ENCODE results near the gene KRTAP5-5.
"Not testable (repeated sequence)": the region's sequence is repeated elsewhere in the genome, so short reads cannot be mapped to it uniquely, and the experiment has no call there.

KRTAP5-5 gene

DNA sequence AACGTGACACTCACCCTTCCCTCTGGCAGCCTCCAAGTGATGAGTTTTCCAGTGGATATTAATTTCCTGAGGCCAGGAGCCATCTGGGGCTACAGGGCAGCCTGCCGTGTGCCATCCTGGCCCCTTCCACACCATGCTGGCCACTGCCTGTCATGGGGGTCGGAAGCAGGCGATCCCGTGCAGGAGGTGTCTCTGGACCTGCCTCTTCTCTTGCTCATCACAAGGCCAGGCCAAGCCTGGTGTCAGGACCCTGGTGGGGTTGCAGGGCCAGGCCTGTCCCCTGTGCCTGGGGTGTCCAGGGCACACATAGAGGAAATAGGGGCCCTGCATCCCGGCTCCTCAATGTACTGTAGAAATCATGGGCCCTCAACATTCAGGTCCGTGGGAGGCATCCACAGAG lies 24.9 kb upstream of the KRTAP5-5 start:
- H3K4me3 ChIP-seq (ENCODE audit: low read depth, low read length): no peak overlapping the region
- no peak for DNase-seq (ENCODE audit: low read depth)

DNA sequence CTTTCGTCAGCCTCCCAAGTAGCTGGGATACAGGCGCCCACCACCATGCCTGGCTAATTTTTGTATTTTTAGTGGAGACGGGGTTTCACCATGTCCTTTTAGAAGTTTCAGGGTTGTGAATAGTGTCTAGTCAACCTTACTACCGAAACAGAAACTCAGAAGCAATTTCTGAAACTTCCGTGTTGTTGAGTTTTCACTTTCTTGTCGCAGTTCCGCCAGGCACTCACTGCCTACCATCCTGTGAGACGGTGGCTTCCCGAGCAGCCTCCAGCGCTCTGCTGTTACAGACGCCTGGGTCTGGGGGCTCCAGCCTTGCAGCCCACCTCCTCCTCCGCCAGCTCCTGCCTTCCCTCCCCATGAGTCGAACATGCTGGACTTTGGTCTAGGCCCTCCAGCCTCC lies 23.7 kb upstream of the KRTAP5-5 start:
- not testable (repeated sequence) for H3K4me3 ChIP-seq (ENCODE audit: low read depth, low read length); DNase-seq (ENCODE audit: low read depth)

DNA sequence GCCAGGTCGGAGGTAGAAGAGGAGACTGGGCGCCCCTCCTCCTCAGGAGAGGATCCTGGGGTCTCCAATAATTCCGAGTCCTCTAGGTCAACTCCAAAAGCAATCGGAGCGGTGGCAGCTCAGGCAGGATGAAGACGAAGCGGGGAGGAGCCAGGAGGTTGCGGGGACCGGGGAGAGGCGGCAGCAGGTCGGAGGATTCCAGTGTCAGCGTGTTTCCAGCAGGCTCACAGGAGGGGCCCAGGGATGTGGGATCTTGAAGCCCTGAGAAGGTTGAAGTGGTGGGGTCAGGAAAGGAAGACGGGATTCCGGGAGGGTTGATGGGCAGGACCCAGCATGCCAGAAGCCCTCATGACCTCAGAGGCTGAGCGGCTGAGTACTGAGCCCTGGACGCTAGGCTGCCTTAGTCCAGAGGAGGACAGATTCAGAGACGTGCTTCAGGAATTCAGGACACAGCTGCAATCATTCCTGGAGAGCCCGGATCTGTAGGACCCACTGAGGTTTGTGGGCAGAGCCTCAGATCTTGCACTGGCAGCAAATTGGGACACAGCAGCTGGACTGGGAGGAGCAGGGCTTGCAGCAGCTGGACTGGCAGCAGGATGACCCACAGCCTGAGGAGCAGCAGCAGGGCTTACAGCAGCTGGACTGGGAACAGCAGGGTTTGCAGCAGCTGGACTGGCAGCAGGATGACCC lies 22.3 kb upstream of the KRTAP5-5 start:
- H3K4me3 ChIP-seq (ENCODE audit: low read depth, low read length); DNase-seq (ENCODE audit: low read depth): not testable (repeated sequence)

DNA sequence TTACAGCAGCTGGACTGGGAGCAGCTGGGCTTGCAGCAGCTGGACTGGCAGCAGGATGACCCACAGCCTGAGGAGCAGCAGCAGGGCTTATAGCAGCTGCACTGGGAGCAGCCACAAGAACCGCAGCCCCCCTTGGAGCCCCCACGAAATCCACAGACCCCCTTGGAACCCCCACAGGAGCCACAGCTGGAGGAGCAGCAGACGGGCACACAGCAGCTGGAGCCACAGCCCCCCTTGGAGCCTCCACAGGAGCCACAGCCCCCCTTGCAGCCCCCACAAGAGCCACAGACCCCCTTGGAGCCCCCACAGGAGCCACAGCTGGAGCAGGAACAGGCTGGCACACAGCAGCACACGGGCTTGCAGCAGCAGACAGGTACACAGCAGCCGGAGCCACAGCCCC lies 21.7 kb upstream of the KRTAP5-5 start:
- H3K4me3 ChIP-seq (ENCODE audit: low read depth, low read length); DNase-seq (ENCODE audit: low read depth): not testable (repeated sequence)

DNA sequence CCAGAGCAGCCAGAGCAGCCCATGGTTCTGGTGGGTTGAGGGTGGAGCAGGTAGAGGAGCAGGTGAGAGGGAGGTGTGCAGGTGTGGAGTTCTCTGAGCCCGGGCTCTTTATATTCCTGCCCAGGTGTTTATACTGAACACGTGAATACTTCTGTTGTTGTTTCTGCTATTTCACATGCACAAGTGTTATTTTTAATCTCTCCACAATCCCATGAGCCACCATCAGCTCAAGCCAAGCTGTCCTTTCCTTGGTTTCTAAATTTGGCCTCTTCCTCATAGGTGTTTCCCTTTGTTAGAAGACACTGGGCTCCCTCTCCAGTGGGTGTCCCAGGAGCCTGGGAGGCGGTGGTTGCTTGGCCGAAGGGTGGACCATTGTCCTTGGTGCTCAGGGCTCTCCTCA lies 21.2 kb upstream of the KRTAP5-5 start, which contains the start of gene KRTAP5-3:
KRTAP5-3 (minus strand) TSS at position 101 of the 400 bp plus-strand sequence; CDS start at position 23, 78 bp downstream.
- no peak for DNase-seq (ENCODE audit: low read depth)
- H3K4me3 ChIP-seq (ENCODE audit: low read depth, low read length): no peak within 1 kb of the TSS

DNA sequence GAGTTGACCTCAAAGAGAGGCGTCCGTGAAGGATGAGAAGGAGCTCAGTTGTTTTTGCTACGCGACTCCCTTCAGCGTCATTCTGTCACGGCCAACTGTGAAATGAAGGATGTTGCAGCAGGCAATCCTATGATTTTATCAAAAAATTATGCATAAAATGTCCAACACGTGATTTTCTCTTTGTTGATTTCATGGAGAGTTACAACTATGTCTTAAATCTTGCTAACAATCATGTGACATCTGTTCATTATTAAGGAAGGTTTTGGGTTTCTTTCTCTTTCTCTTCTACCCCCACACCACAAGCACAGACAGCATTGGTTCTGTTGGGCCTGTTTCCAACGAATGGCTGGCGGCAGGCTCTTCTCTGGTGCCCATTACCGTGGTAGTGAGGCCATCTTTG lies 11.3 kb upstream of the KRTAP5-5 start:
- H3K4me3 ChIP-seq (ENCODE audit: low read depth, low read length): no peak overlapping the region
- DNase-seq (ENCODE audit: low read depth): no peak

DNA sequence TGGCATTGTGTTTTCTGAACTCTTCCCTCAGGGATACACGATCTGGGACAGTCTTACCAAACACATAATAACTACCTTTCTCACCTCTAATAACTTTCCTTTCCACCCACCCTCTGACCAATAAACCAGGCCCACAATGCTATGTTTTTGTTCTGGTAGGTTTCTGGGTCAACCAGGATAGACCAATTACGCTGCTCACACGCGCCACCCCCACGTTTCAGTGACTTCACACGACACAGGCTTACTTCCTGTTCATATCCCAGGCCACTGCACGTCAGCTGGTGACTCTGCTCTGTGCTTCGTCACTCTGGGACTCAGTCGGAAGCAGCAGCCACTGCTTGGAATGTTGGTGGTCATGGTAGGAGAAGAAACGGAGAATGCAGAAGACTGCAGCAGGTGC lies 10.1 kb upstream of the KRTAP5-5 start:
- no peak for DNase-seq (ENCODE audit: low read depth)

DNA sequence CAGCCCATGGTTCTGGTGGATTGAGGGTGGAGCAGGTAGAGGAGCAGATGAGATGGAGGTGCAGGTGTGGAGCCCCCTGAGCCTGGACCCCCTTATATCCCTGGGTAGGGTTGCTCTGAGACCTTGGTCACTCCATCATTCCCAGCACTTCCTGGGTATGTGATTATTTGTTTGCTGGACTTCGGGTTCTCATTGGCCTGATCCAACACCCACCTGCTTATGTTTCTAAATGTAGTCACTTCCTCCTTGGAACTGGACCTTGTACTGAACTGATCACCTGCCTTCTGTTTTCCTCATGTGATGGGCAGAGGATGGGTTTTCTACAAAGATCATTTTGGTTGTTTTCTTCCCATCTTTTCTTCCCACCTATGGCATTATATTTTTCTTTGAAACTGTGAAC lies 7.5 kb upstream of the KRTAP5-5 start, which contains the start of gene KRTAP5-4:
KRTAP5-4 (minus strand) TSS at position 53 of the 400 bp plus-strand sequence; CDS start at position 8, 45 bp downstream.
- no peak within 1 kb of the TSS for H3K4me3 ChIP-seq (ENCODE audit: low read depth, low read length)
- no peak for DNase-seq (ENCODE audit: low read depth)

More for the DNA sequence above, 10.1 kb upstream of the KRTAP5-5 start:
- no peak overlapping the region for H3K4me3 ChIP-seq (ENCODE audit: low read depth, low read length)

DNA sequence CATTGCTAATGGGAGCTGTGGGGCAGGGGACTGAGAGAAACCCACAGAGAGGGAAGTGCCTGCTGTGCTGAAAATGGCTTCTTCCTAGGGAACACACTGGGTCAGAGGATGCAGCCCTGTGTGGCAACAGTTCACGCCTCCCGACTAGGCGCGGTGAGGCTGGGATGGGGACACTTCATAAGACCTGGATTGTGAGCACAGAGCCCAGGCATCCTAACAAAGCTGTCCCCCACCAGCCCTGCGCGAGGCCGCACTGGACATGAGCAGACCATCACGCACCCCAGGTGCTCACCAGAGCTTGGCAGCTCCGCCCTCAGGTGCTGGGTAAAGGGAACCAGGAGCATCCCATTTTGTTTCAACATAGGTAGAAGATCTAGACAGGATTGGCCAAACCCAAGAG lies 5.9 kb upstream of the KRTAP5-5 start:
- no peak overlapping the region for H3K4me3 ChIP-seq (ENCODE audit: low read depth, low read length)
- DNase-seq (ENCODE audit: low read depth): no peak

DNA sequence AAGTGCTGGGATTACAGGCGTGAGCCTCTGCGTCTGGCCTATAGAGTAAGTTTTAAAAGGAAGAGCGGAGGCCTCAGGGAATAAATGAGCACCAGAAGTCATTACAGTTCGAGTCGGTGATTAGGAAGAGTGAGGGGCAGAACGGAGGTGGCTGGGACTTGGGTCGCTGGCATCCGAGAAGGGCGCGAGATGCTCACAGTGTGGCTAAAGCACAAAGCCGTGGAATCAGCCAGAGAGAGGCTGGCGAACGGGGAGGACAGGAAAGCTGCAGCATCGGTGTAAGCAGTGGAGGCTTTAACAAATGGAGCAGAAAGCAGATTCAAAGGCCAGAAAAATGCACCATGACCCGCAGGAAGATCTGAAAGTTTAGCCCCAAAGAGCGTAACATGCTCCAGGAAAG lies 5.0 kb upstream of the KRTAP5-5 start:
- no peak overlapping the region for H3K4me3 ChIP-seq (ENCODE audit: low read depth, low read length)
- no peak for DNase-seq (ENCODE audit: low read depth)

DNA sequence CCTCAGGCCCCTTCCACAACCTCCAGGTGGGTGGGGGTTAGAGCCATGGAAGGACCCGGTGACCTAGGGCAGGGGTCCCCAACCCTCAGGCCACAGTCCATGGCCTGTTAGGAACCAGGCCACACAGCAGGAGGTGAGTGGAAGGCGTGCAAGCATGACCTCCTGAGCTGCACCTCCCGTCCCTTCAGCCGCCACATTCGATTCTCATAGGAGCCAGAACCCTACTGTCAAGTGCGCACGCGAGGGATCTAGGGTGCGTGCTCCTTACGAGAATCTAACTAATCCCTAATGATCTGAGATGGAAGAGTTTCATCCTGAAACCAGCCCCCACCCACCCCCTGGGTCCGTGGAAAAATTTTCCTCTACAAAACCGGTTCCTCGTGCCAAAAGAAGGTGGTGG lies 4.0 kb upstream of the KRTAP5-5 start:
- H3K4me3 ChIP-seq (ENCODE audit: low read depth, low read length): no peak overlapping the region
- no peak for DNase-seq (ENCODE audit: low read depth)

DNA sequence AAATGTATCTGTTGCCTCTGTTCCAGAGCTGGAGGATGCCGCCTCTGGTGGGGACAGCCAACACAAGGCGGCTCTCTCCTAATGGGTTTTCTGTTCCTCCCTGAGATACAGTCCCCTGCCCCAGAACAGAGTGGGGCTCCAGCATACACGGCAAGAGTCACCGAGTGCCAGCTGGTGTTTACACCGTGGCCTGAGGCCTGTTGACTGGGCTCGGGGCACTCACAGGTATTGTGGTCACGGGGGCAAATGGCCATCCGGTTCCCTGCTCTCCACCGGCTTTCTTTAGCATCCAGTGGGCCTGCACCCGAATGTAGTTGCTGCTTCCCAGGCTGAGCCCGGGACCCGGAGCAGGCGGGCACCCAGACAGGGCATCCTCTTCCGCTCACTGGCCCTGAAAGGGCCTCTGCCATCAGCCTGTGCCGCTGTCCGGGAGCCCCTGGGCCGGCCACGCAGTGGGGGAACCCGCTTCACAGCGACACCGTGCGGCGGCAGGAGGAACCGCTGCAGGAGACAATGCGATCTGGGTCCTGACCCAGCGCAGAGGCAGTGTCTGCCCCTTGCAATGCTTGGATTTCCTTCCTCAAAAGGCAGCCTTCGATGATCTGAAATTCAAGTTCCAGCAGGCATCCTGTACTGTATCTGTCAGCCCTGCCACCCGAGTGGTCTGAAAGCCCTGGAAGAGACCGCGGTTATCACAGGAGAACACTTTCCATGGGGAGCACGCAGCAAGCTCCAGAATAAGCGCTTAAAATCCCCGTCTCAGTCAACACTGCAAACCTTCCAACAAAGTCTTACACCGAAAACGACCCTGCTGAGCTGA lies 859 bp upstream of the KRTAP5-5 start:
- H3K4me3 ChIP-seq (ENCODE audit: low read depth, low read length): no peak overlapping the region

DNA sequence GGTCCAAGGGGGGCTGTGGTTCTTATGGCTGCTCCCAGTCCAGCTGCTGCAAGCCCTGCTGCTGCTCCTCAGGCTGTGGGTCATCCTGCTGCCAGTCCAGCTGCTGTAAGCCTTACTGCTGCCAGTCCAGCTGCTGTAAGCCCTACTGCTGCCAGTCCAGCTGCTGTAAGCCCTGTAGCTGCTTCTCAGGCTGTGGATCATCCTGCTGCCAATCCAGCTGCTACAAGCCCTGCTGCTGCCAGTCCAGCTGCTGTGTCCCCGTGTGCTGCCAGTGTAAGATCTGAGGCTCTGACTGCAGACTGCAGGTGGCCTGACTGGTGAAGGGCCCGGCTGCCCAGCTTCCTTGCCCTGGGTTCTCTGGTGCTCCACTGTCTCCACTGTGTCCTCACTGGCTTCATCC lies 696 bp downstream of the KRTAP5-5 start:
- H3K4me3 ChIP-seq (ENCODE audit: low read depth, low read length): no peak overlapping the region
- DNase-seq (ENCODE audit: low read depth): no peak

More for the DNA sequence above, 859 bp upstream of the KRTAP5-5 start:
- no peak for DNase-seq (ENCODE audit: low read depth)

DNA sequence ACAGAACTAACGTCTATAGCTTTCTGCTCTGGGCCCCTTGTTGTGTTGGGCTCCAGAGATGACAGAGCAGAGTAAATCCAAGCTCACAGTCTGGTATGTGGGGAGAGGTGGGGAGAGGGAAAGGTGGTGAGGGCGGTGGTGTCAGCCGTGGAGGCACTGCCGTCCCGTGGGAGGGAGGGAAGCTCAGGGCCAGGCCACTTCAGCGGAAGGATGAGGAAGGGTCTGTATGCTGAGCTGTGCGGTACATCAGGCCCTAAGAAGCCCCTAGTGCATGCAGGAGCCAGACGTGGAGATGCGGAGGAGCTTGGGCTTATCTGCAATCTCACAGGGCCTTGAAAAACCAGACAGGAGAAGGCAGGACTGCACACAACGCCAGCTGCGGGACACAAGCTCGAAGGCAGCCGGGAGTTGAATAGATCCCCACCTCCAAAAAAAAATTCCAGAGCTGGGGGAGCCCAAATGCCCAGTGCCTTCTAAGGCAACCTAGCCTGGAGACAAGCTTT lies 1.5 kb downstream of the KRTAP5-5 start:
- H3K4me3 ChIP-seq (ENCODE audit: low read depth, low read length): no peak overlapping the region
- DNase-seq (ENCODE audit: low read depth): no peak

DNA sequence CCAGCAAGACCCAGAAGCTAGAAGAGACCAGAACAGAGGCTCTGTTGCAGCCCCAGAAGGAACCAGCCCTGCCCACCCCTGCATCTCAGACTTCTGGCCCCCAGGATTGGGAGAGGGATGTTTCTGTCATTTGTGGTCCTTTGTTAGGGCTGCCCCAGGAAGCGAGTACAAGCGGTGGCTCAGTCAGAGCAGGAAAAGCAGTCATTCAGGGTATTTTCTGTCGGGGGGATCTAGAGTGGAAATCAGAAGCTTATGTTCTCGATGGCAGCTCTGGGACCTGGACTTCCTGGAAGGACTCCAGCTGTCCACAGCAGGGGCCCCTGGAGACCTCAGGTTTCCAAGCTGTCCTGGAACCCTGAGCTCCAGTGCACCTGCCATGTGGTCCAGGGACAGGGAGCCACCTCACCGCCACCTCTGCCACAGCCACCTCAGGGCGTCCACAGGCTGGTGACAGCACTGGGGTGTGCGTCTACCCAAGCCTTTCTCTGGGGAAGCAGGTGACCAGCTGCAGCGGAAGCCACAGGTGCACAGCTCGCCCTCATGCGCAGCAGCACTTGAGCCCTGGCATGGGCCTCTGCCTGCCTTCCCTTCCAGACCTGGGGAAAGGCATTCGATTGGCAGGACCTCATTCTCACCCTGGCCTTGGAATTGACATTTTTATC lies 2.6 kb downstream of the KRTAP5-5 start:
- no peak overlapping the region for H3K4me3 ChIP-seq (ENCODE audit: low read depth, low read length)
- DNase-seq (ENCODE audit: low read depth): no peak

DNA sequence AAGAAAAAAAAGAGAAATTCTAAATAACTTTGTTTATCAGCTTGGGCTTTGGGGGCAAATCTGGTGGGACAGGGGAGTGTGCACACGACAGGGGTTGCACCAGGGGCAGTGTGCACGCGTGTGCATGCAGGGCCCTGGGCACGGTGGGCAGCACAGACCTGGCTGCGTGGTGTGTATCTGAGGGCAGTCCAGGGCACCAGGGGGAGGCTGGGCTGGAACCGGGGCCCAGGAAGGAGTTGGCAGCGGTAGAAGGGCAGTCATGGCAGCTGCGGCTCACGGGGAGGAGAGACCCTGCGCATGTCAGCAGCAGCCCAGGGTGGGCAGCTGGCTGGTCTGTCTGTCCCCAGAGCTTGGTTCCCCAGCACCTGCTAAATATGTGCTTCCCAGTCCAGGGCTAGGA lies 4.3 kb downstream of the KRTAP5-5 start:
- no peak overlapping the region for H3K4me3 ChIP-seq (ENCODE audit: low read depth, low read length)
- no peak for DNase-seq (ENCODE audit: low read depth)

DNA sequence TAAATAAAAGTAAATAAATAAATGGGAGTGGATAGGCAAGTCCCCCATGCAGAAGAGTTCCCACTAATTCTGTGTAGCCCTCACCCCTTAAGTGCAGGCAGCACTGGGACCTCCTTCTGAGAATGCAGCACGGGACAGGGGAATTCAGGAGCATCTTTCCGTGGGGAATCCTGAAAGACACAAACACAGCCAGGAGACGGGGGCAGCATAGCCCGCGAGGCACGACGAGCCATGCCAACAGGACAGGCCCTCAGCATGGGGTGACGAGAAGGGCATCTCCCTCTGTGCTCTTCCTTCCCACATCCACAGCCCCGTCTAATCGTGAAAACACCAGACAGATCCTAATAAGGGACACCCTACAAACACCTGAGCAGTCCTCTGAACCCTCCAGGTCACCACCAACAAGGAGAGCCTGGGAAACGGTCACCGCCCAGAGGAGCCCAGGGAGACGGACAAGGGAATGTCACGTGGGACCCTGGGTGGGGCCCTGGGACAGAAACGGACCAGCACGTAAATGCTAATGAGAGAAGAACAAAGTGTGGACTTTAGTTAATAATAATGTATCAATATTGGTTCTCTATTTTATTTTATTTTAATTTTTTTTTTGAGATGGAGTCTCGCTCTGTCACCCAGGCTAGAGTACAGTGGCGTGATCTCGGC lies 6.8 kb downstream of the KRTAP5-5 start:
- no peak for DNase-seq (ENCODE audit: low read depth)

DNA sequence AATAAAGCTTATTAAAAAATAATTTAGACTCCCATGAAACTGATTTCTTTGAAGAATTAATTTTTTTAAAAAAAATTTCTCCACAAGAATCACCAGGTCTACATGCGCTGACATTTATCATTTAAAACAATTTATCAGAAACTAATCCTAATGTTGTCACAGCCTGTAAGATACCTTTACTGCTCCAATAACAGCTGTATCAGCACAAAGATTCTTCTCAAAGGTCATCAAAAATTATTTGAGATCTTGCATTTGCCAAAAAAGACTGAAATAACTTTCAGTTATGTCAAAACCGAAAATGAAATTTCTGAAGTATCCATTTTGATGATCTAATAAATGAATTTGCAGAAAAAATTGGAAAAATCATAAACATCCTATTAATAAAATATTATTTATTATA lies 8.1 kb downstream of the KRTAP5-5 start:
- H3K4me3 ChIP-seq (ENCODE audit: low read depth, low read length): no peak overlapping the region
- no peak for DNase-seq (ENCODE audit: low read depth)

More for the DNA sequence above, 6.8 kb downstream of the KRTAP5-5 start:
- H3K4me3 ChIP-seq (ENCODE audit: low read depth, low read length): no peak overlapping the region

DNA sequence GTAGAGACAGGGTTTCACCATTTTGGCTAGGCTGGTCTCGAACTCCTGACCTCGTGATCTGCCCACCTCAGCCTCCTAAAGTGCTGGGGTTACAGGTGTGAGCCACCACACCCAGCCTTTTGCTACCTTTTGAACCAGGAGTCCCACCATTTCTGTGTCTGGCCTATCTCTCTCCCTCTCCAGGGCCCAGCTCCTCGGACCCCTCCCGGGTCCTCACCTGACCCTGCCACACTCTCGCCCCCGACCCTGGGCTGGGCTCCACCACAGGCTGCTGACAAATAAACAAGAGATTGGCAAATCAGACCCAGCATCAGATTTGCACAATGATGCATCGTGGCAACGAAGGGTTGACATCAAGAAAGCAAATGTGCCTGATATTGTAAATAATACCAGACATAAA lies 8.8 kb downstream of the KRTAP5-5 start:
- no peak for DNase-seq (ENCODE audit: low read depth)
- no peak overlapping the region for H3K4me3 ChIP-seq (ENCODE audit: low read depth, low read length)
